HL-60 (cell line): Measurements from ENCODE around the gene MMRN2.

Source experiments
- CTCF ChIP-seq: IDR thresholded peaks from one replicate; pipeline ENCODE4 v1.5.1; 2011; ENCODE audit warnings: low read length, control low read depth, inconsistent platforms; ENCODE audit not compliant: insufficient read depth
- SPI1 ChIP-seq: IDR thresholded peaks from 2 replicates; pipeline ENCODE4 v1.6.1; 2012; ENCODE audit warnings: low read depth, mild to moderate bottlenecking, borderline replicate concordance

- TF ChIP-seq CTCF (no peak), SPI1 (no peak)
These were observed 13.5 kb upstream of the MMRN2 start for GRCh38 chr10:86970982-86971231.
